ENCODE measurements around the gene FHIT. TPM values are rescaled to one million over a fixed set of nuclear protein-coding genes. Genes with fewer than 3 reads are reported as not detected.

FHIT gene
- total RNA-seq, 1 donor from 2014 or later: 5.7 TPM

GRCh38 chr3:60444898-60445437, 806.3 kb downstream of the FHIT start:
- Histone ChIP-seq H3F3A (ENCODE audit: low read depth) (no peaks in the 10 kb centered on the region), H3K4me1 (no peaks in the 10 kb centered on the region), H2AFZ (replicated peaks) (no peak overlapping the region), H3K9ac (no peak overlapping the region), H3K27me3 (no peaks in the 10 kb centered on the region), H3K4me2 (no peak overlapping the region), H3K79me2 (ENCODE audit: low read depth) (no peaks in the 10 kb centered on the region), H3K36me3 (no peaks in the 10 kb centered on the region), H3K4me3 (no peak overlapping the region), H4K20me1 (ENCODE audit: low read depth) (no peaks in the 10 kb centered on the region), H3K9me3 (ENCODE audit: low read depth) (no peaks in the 10 kb centered on the region), H3K27ac (no peak overlapping the region)
- no peaks in the 10 kb centered on the region for H3K27me3 Mint-ChIP-seq (ENCODE audit: insufficient read depth, low read depth)
- peaks cover 5% of the 10 kb centered on the region for H3K4me1 Mint-ChIP-seq
- no peak overlapping the region for H3K4me3 Mint-ChIP-seq
- H3K9me3 Mint-ChIP-seq: no peaks in the 10 kb centered on the region
- TF ChIP-seq EZH2 (IDR thresholded peaks at IDR 0.05): no peak
- no peak overlapping the region for H3K27ac Mint-ChIP-seq
- no peaks in the 10 kb centered on the region for H3K36me3 Mint-ChIP-seq
- DNase-seq (ENCODE audit: low spot score): no peak

- H3K4me1 Mint-ChIP-seq: peaks cover 5% of the 10 kb centered on the region
Observed at GRCh38 chr3:60440869-60441268, 810.4 kb downstream of the FHIT start.

GRCh38 chr3:60435941-60436650, 815.2 kb downstream of the FHIT start:
- no peak overlapping the region for H3K4me2 ChIP-seq
- H3K27ac Mint-ChIP-seq: no peak overlapping the region
- H3K4me1 Mint-ChIP-seq: no peaks in the 10 kb centered on the region
- H3K4me3 ChIP-seq: no peak overlapping the region
- H3K9me3 Mint-ChIP-seq: no peaks in the 10 kb centered on the region
- H3F3A ChIP-seq (ENCODE audit: low read depth): no peaks in the 10 kb centered on the region
- TF ChIP-seq CTCF (IDR thresholded peaks at IDR 0.05): no peak
- no peak for TF ChIP-seq EZH2phosphoT487 (IDR thresholded peaks at IDR 0.05)
- TF ChIP-seq EZH2 (IDR thresholded peaks at IDR 0.05): no peak
- H3K4me3 Mint-ChIP-seq: no peak overlapping the region
- no peaks in the 10 kb centered on the region for H3K27me3 ChIP-seq
- no peaks in the 10 kb centered on the region for H3K79me2 ChIP-seq (ENCODE audit: low read depth)
- H3K9me3 ChIP-seq (ENCODE audit: low read depth): no peaks in the 10 kb centered on the region
- H4K20me1 ChIP-seq (ENCODE audit: low read depth): no peaks in the 10 kb centered on the region
- no peaks in the 10 kb centered on the region for H3K27me3 Mint-ChIP-seq (ENCODE audit: insufficient read depth, low read depth)
- H3K36me3 ChIP-seq: no peaks in the 10 kb centered on the region
- H3K27ac ChIP-seq: no peak overlapping the region
- no peaks in the 10 kb centered on the region for H3K4me1 ChIP-seq
- H3K9ac ChIP-seq: no peak overlapping the region
- H2AFZ ChIP-seq (replicated peaks): no peak overlapping the region
- no peaks in the 10 kb centered on the region for H3K36me3 Mint-ChIP-seq
- no peak for DNase-seq (ENCODE audit: low spot score)

More at GRCh38 chr3:60440869-60441268, 810.4 kb downstream of the FHIT start:
- Histone ChIP-seq H3K27me3 (no peaks in the 10 kb centered on the region), H3K9ac (no peak overlapping the region), H3K4me1 (no peaks in the 10 kb centered on the region), H2AFZ (replicated peaks) (no peak overlapping the region), H3K9me3 (ENCODE audit: low read depth) (no peaks in the 10 kb centered on the region), H3K27ac (no peak overlapping the region), H4K20me1 (ENCODE audit: low read depth) (no peaks in the 10 kb centered on the region), H3K4me3 (no peak overlapping the region), H3K79me2 (ENCODE audit: low read depth) (no peaks in the 10 kb centered on the region), H3F3A (ENCODE audit: low read depth) (no peaks in the 10 kb centered on the region), H3K36me3 (no peaks in the 10 kb centered on the region), H3K4me2 (no peak overlapping the region)
- Mint-ChIP-seq H3K9me3 (no peaks in the 10 kb centered on the region), H3K27ac (no peak overlapping the region), H3K27me3 (ENCODE audit: insufficient read depth, low read depth) (no peaks in the 10 kb centered on the region), H3K36me3 (no peaks in the 10 kb centered on the region), H3K4me3 (no peak overlapping the region)
- TF ChIP-seq CTCF (IDR thresholded peaks at IDR 0.05) (no peak), EZH2phosphoT487 (IDR thresholded peaks at IDR 0.05) (no peak), EZH2 (IDR thresholded peaks at IDR 0.05) (no peak)
- no peak for DNase-seq (ENCODE audit: low spot score)

GRCh38 chr3:60434950-60435349, 816.3 kb downstream of the FHIT start:
- Histone ChIP-seq H3F3A (ENCODE audit: low read depth) (no peaks in the 10 kb centered on the region), H3K9me3 (ENCODE audit: low read depth) (no peaks in the 10 kb centered on the region), H3K79me2 (ENCODE audit: low read depth) (no peaks in the 10 kb centered on the region), H3K9ac (no peak overlapping the region), H3K4me1 (no peaks in the 10 kb centered on the region), H3K27me3 (no peaks in the 10 kb centered on the region), H3K36me3 (no peaks in the 10 kb centered on the region), H3K27ac (no peak overlapping the region), H2AFZ (replicated peaks) (no peak overlapping the region), H3K4me3 (no peak overlapping the region), H4K20me1 (ENCODE audit: low read depth) (no peaks in the 10 kb centered on the region), H3K4me2 (no peak overlapping the region)
- no peaks in the 10 kb centered on the region for H3K27me3 Mint-ChIP-seq (ENCODE audit: insufficient read depth, low read depth)
- no peaks in the 10 kb centered on the region for H3K4me1 Mint-ChIP-seq
- no peak overlapping the region for H3K27ac Mint-ChIP-seq
- H3K4me3 Mint-ChIP-seq: no peak overlapping the region
- DNase-seq (ENCODE audit: low spot score): no peak
- no peaks in the 10 kb centered on the region for H3K9me3 Mint-ChIP-seq
- no peak for TF ChIP-seq CTCF (IDR thresholded peaks at IDR 0.05)
- TF ChIP-seq EZH2 (IDR thresholded peaks at IDR 0.05): no peak
- no peak for TF ChIP-seq EZH2phosphoT487 (IDR thresholded peaks at IDR 0.05)
- H3K36me3 Mint-ChIP-seq: no peaks in the 10 kb centered on the region

Data from neural progenitor cell (in vitro differentiated cells).